HEK293 (cell line): ENCODE results near the gene RNF32.

Source experiments
- CTCF ChIA-PET: fragments of 350-600 bp; formaldehyde crosslinking; extraction: SDS; loops from one replicate; lab custom pipeline; 2021; ENCODE audit warnings: antibody characterized with exemption; lab: Yijun Ruan, JAX
- POLR2A ChIA-PET: fragments of 300-600 bp; formaldehyde crosslinking; extraction: SDS; loops from one replicate; lab custom pipeline; 2020; ENCODE audit warnings: antibody characterized with exemption, inconsistent platforms; lab: Yijun Ruan, JAX
- H3K27ac ChIP-seq: fragments of 200-500 bp; sonication (Bioruptor generic); 2 replicates; pipeline ENCODE4 v1.5.1; 2014; ENCODE audit warnings: low read depth, low read length, control low read depth, inconsistent platforms; ENCODE audit errors: extremely low read depth
- H3K36me3 ChIP-seq, 2 experiments: fragments of 200-500 bp in 1 of 2; sonication (Bioruptor generic) in 1 of 2; 1 replicate in 1 of 2; 2 replicates in 1 of 2; pipeline ENCODE4 v1.5.1; 2014 to 2017; ENCODE audit warnings: inconsistent platforms in 2 of 2, low read length in 2 of 2; ENCODE audit not compliant: control insufficient read depth in 2 of 2, insufficient read depth in 1 of 2
- H3K4me1 ChIP-seq: fragments of 200-500 bp; sonication (Bioruptor generic); 2 replicates; pipeline ENCODE4 v1.5.1; 2014; ENCODE audit warnings: mild to moderate bottlenecking, low read length, inconsistent platforms; ENCODE audit not compliant: control insufficient read depth, insufficient read depth
- H3K4me3 ChIP-seq: 2 replicates; pipeline ENCODE4 v1.5.1; 2011; ENCODE audit warnings: low read depth, mild to moderate bottlenecking, control low read depth, low read length, moderate library complexity
- H3K9me3 ChIP-seq: fragments of 200-500 bp; sonication (Bioruptor generic); 2 replicates; pipeline ENCODE4 v1.5.1; 2014; ENCODE audit warnings: low read depth, low read length, inconsistent platforms; ENCODE audit not compliant: control insufficient read depth, insufficient read depth
- GFI1B ChIP-seq: fragments of 450-650 bp; formaldehyde crosslinking; IDR thresholded peaks from 2 replicates; pipeline ENCODE4 v1.5.1; 2016; ENCODE audit warnings: missing biosample characterization, missing genetic modification characterization
- GLIS1 ChIP-seq: fragments of 450-650 bp; formaldehyde crosslinking; IDR thresholded peaks from 2 replicates; pipeline ENCODE4 v1.5.1; 2016; ENCODE audit warnings: missing biosample characterization, missing genetic modification characterization
- GLIS2 ChIP-seq: fragments of 450-650 bp; formaldehyde crosslinking; IDR thresholded peaks from 2 replicates; pipeline ENCODE4 v1.5.1; 2016; ENCODE audit warnings: missing biosample characterization, missing genetic modification characterization
- MYNN ChIP-seq: fragments of 450-650 bp; formaldehyde crosslinking; IDR thresholded peaks from 2 replicates; pipeline ENCODE4 v1.5.1; 2016; ENCODE audit warnings: missing biosample characterization, missing genetic modification characterization, borderline replicate concordance
- OVOL3 ChIP-seq: fragments of 450-650 bp; formaldehyde crosslinking; IDR thresholded peaks from 2 replicates; pipeline ENCODE4 v1.5.1; 2016; ENCODE audit warnings: missing biosample characterization, missing genetic modification characterization
- SP3 ChIP-seq: fragments of 450-650 bp; formaldehyde crosslinking; IDR thresholded peaks from 2 replicates; pipeline ENCODE4 v1.5.1; 2016; ENCODE audit warnings: missing biosample characterization, missing genetic modification characterization
- YY1 ChIP-seq: fragments of 450-650 bp; formaldehyde crosslinking; IDR thresholded peaks from 2 replicates; pipeline ENCODE4 v1.5.1; 2018; ENCODE audit warnings: missing biosample characterization, missing genetic modification characterization
- ZBTB8A ChIP-seq: fragments of 450-650 bp; formaldehyde crosslinking; IDR thresholded peaks from 2 replicates; pipeline ENCODE4 v1.5.1; 2016; ENCODE audit warnings: missing biosample characterization, missing genetic modification characterization
- ZNF140 ChIP-seq: fragments of 450-650 bp; formaldehyde crosslinking; IDR thresholded peaks from 2 replicates; pipeline ENCODE4 v1.5.1; 2016; ENCODE audit warnings: missing biosample characterization, missing genetic modification characterization
- ZNF146 ChIP-seq: fragments of 450-650 bp; formaldehyde crosslinking; IDR thresholded peaks from 2 replicates; pipeline ENCODE4 v1.5.1; 2016; ENCODE audit warnings: missing biosample characterization, missing genetic modification characterization
- ZNF169 ChIP-seq: fragments of 450-650 bp; formaldehyde crosslinking; IDR thresholded peaks from 2 replicates; pipeline ENCODE4 v1.5.1; 2016; ENCODE audit warnings: missing biosample characterization, missing genetic modification characterization
- ZNF184 ChIP-seq: fragments of 450-650 bp; IDR thresholded peaks from 2 replicates; pipeline ENCODE4 v1.5.1; 2018; ENCODE audit warnings: missing biosample characterization, mild to moderate bottlenecking, missing genetic modification characterization
- ZNF394 ChIP-seq: fragments of 450-650 bp; formaldehyde crosslinking; IDR thresholded peaks from 2 replicates; pipeline ENCODE4 v1.5.1; 2016; ENCODE audit warnings: missing biosample characterization, missing genetic modification characterization, mild to moderate bottlenecking, moderate library complexity, borderline replicate concordance
- ZNF426 ChIP-seq: fragments of 450-650 bp; formaldehyde crosslinking; IDR thresholded peaks from 2 replicates; pipeline ENCODE4 v1.5.1; 2017; ENCODE audit warnings: missing biosample characterization, missing genetic modification characterization, mild to moderate bottlenecking, inconsistent platforms, moderate library complexity
- ZNF555 ChIP-seq: fragments of 450-650 bp; formaldehyde crosslinking; conservative IDR thresholded peaks from 2 replicates; pipeline ENCODE4 v1.5.1; 2017; ENCODE audit warnings: missing biosample characterization, mild to moderate bottlenecking, missing genetic modification characterization, inconsistent platforms
- ZNF558 ChIP-seq: fragments of 450-650 bp; formaldehyde crosslinking; IDR thresholded peaks from 2 replicates; pipeline ENCODE4 v1.5.1; 2016; ENCODE audit warnings: missing biosample characterization, missing genetic modification characterization
- ZNF623 ChIP-seq: fragments of 450-650 bp; formaldehyde crosslinking; IDR thresholded peaks from 2 replicates; pipeline ENCODE4 v1.5.1; 2016; ENCODE audit warnings: missing biosample characterization, missing genetic modification characterization
- ZNF654 ChIP-seq: fragments of 450-650 bp; formaldehyde crosslinking; IDR thresholded peaks from 2 replicates; pipeline ENCODE4 v1.5.1; 2016; ENCODE audit warnings: low read depth, missing biosample characterization, missing genetic modification characterization
- ZNF670 ChIP-seq: fragments of 450-650 bp; formaldehyde crosslinking; IDR thresholded peaks from 2 replicates; pipeline ENCODE4 v1.5.1; 2016; ENCODE audit warnings: missing biosample characterization, missing genetic modification characterization, low read depth
- ZNF747 ChIP-seq: fragments of 450-650 bp; formaldehyde crosslinking; IDR thresholded peaks from 2 replicates; pipeline ENCODE4 v1.5.1; 2016; ENCODE audit warnings: missing biosample characterization, missing genetic modification characterization
- TF ChIP-seq, protein P1 (sequence below): fragments of 450-650 bp; formaldehyde crosslinking; conservative IDR thresholded peaks from 2 replicates; pipeline ENCODE4 v1.5.1; 2016; ENCODE audit warnings: low read depth, missing biosample characterization, missing genetic modification characterization
- TF ChIP-seq, protein P2 (sequence below): fragments of 450-650 bp; formaldehyde crosslinking; conservative IDR thresholded peaks from 2 replicates; pipeline ENCODE4 v1.5.1; 2016; ENCODE audit warnings: low read depth, missing biosample characterization, missing genetic modification characterization

RNF32 gene

GRCh38 chr7:156617215-156617614 is 23.4 kb upstream of the RNF32 start:
- no peaks in the 10 kb centered on the region for H3K9me3 ChIP-seq
- H3K36me3 ChIP-seq = no peaks in the 10 kb centered on the region
- ChIA-PET POLR2A (no interaction called here), CTCF (no interaction called here)
- H3K4me3 ChIP-seq = no peak overlapping the region
- H3K4me1 ChIP-seq = no peaks in the 10 kb centered on the region
- no peak for TF ChIP-seq GFI1B
- no peak overlapping the region for H3K27ac ChIP-seq

GRCh38 chr7:156618078-156618779 is 22.3 kb upstream of the RNF32 start:
- POLR2A ChIA-PET = interaction anchor here (0.5 kb wide), 1 partner anchor 489 kb away, joined by 3 read pairs; no protein-coding TSS in a partner anchor
- Histone ChIP-seq H3K4me3 (no peak overlapping the region), H3K9me3 (no peaks in the 10 kb centered on the region), H3K4me1 (no peaks in the 10 kb centered on the region)
- TF ChIP-seq OVOL3 (no peak), GLIS1 (tag by site-specific recombination) (no peak), ZNF747 (tag by site-specific recombination) (no peak), SP3 (tag by site-specific recombination) (no peak), ZNF169 (tag by site-specific recombination) (no peak), ZNF623 (tag by site-specific recombination) (peak; percentile 42; the same call in 1 of the 2 replicates), ZBTB8A (peak; percentile 38; the same call in 1 of the 2 replicates), ZNF555 (tag by site-specific recombination) (peak; percentile 31), ZNF140 (tag by site-specific recombination) (peak; percentile 20; the same call in 1 of the 2 replicates), ZNF394 (tag by site-specific recombination) (peak; percentile 68; the same call in 1 of the 2 replicates), MYNN (tag by site-specific recombination) (no peak), ZNF146 (tag by site-specific recombination) (no peak), ZNF558 (tag by site-specific recombination) (no peak), ZNF654 (tag by site-specific recombination) (0 out of 2 replicates have a peak, but pooled peaks have one; percentile 6), YY1 (tag by site-specific recombination) (no peak), GLIS2 (tag by site-specific recombination) (no peak), ZNF670 (tag by site-specific recombination) (no peak), ZNF184 (no peak), ZNF426 (tag by site-specific recombination) (peak; percentile 55)
- TF ChIP-seq, protein P1, sequence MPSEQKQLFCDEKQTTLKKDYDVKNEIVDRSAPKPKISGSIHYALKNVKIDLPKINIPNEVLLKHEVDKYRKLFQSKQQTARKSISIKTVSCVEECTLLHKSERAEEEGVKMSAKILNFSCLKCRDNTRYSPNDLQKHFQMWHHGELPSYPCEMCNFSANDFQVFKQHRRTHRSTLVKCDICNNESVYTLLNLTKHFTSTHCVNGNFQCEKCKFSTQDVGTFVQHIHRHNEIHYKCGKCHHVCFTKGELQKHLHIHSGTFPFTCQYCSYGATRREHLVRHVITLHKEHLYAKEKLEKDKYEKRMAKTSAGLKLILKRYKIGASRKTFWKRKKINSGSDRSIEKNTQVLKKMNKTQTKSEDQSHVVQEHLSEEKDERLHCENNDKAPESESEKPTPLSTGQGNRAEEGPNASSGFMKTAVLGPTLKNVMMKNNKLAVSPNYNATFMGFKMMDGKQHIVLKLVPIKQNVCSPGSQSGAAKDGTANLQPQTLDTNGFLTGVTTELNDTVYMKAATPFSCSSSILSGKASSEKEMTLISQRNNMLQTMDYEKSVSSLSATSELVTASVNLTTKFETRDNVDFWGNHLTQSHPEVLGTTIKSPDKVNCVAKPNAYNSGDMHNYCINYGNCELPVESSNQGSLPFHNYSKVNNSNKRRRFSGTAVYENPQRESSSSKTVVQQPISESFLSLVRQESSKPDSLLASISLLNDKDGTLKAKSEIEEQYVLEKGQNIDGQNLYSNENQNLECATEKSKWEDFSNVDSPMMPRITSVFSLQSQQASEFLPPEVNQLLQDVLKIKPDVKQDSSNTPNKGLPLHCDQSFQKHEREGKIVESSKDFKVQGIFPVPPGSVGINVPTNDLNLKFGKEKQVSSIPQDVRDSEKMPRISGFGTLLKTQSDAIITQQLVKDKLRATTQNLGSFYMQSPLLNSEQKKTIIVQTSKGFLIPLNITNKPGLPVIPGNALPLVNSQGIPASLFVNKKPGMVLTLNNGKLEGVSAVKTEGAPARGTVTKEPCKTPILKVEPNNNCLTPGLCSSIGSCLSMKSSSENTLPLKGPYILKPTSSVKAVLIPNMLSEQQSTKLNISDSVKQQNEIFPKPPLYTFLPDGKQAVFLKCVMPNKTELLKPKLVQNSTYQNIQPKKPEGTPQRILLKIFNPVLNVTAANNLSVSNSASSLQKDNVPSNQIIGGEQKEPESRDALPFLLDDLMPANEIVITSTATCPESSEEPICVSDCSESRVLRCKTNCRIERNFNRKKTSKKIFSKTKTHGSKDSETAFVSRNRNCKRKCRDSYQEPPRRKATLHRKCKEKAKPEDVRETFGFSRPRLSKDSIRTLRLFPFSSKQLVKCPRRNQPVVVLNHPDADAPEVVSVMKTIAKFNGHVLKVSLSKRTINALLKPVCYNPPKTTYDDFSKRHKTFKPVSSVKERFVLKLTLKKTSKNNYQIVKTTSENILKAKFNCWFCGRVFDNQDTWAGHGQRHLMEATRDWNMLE (tag by site-specific recombination) = peak; percentile 54; the same call in 1 of the 2 replicates
- TF ChIP-seq, protein P2, sequence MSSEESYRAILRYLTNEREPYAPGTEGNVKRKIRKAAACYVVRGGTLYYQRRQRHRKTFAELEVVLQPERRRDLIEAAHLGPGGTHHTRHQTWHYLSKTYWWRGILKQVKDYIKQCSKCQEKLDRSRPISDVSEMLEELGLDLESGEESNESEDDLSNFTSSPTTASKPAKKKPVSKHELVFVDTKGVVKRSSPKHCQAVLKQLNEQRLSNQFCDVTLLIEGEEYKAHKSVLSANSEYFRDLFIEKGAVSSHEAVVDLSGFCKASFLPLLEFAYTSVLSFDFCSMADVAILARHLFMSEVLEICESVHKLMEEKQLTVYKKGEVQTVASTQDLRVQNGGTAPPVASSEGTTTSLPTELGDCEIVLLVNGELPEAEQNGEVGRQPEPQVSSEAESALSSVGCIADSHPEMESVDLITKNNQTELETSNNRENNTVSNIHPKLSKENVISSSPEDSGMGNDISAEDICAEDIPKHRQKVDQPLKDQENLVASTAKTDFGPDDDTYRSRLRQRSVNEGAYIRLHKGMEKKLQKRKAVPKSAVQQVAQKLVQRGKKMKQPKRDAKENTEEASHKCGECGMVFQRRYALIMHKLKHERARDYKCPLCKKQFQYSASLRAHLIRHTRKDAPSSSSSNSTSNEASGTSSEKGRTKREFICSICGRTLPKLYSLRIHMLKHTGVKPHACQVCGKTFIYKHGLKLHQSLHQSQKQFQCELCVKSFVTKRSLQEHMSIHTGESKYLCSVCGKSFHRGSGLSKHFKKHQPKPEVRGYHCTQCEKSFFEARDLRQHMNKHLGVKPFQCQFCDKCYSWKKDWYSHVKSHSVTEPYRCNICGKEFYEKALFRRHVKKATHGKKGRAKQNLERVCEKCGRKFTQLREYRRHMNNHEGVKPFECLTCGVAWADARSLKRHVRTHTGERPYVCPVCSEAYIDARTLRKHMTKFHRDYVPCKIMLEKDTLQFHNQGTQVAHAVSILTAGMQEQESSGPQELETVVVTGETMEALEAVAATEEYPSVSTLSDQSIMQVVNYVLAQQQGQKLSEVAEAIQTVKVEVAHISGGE (tag by site-specific recombination) = peak; percentile 37
- TF ChIP-seq, all 188 proteins: peak for 9
- CTCF ChIA-PET = interaction anchor here (0.6 kb wide), 1 partner anchor 97 kb away, joined by 4 read pairs; no protein-coding TSS in a partner anchor
- H3K36me3 ChIP-seq = no peaks in the 10 kb centered on the region
- no peak overlapping the region for H3K27ac ChIP-seq
